ENCODE results near the gene MMP25. TPM values are rescaled to one million over a fixed set of nuclear protein-coding genes. Genes with fewer than 3 reads are reported as not detected.
"Not testable (repeated sequence)": the region's sequence is repeated elsewhere in the genome, so short reads cannot be mapped to it uniquely, and the experiment has no call there.

MMP25 gene
- total RNA-seq, 4 donors from 2014 or later: 0.30 to 0.81 (median 0.49) TPM; not detected in 1

DNA sequence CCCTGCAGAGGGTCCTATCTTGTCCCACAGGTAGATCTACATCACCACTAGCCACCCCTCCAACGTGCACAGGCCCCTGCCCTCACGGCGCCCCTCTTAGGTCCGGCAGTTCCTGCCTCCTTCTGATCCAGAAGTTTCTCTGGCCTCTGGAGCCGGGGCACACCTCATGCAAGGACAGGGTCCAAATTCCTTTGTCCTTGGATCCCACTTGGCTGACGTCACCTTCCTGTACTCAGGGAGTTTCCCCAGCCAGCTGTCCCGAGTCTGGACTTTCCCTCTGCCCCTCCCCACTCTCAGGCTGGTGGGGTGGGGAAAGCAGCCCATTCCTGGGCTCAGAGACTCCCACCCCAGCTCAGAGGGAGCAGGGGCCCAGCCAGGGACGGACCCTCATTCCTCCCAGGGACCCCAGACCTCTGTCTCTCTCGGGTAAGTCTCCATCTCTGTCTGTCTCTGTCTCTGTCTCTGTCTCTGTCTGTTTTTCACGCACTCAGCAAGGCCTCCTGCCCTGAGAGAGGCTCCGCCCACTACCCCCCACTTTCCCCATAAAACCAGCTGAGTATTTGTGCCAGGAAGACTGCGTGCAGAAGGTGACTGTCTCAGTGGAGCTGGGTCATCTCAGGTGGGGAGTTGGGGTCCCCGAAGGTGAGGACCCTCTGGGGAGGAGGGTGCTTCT is 18.8 kb downstream of the MMP25 start, which contains the start of gene IL32:
TSS of gene IL32 (plus strand) at position 572 of the 673 bp plus-strand sequence. CDS start 172 bp downstream, outside the sequence.
- no peak within 1 kb of the TSS for H3K4me3 ChIP-seq (ENCODE audit: low read depth, poor library complexity, severe bottlenecking)

DNA sequence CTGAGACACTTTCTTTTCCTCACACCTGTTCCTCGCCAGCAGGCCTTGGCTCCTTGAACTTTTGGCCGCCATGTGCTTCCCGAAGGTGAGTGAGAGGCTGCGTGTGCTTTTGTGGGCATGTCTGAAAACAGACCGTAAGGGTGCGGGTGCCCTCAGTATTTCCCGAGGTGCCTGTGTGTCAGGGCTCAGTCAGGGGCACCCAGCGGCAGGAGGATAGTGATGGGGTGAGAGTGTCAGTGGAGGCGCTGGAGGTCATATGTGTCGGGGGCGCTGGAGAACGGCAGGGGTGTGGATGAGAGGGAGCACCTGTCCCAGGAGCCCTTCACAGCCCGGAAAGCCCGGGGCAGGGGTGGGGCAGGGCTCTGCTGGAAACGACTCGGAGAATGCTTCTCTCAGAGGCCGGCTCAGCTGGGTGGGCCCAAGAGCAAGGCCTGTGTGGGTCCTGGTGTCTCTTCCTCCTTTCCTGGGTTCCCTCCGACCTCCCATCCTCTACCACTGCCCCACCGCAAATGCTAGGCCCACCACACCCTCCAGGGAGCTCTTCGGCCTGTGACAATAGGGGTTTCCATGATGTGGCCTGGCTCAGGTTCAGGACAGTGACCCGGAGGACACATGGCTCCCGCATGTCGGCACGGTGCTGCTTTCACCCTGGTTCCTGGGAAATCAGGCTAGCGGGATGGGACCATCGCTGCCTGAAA is 19.5 kb downstream of the MMP25 start:
- TF ChIP-seq POLR2A (IDR thresholded peaks at IDR 0.05): no peak
- TF ChIP-seq, protein P1, sequence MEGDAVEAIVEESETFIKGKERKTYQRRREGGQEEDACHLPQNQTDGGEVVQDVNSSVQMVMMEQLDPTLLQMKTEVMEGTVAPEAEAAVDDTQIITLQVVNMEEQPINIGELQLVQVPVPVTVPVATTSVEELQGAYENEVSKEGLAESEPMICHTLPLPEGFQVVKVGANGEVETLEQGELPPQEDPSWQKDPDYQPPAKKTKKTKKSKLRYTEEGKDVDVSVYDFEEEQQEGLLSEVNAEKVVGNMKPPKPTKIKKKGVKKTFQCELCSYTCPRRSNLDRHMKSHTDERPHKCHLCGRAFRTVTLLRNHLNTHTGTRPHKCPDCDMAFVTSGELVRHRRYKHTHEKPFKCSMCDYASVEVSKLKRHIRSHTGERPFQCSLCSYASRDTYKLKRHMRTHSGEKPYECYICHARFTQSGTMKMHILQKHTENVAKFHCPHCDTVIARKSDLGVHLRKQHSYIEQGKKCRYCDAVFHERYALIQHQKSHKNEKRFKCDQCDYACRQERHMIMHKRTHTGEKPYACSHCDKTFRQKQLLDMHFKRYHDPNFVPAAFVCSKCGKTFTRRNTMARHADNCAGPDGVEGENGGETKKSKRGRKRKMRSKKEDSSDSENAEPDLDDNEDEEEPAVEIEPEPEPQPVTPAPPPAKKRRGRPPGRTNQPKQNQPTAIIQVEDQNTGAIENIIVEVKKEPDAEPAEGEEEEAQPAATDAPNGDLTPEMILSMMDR (IDR thresholded peaks at IDR 0.05): no peak
- 49 to 62% methylated on average over 21 to 26 of the region's 26 CpGs for WGBS, 2 donors
- no peak overlapping the region for H3K4me3 ChIP-seq (ENCODE audit: low read depth, poor library complexity, severe bottlenecking)
- no peak for DNase-seq (ENCODE audit: low spot score in 2 of 2)
- intact Hi-C loops (cut with DNase I; ENCODE audit: low total_unique reads): no loop called here

More for the DNA sequence above, 18.8 kb downstream of the MMP25 start, which contains the start of gene IL32:
- DNase-seq (ENCODE audit: low spot score in 2 of 2): no peak
- WGBS, 2 donors: 36 to 45% methylated on average over 13 of the region's 13 CpGs
- no peak for TF ChIP-seq POLR2A (IDR thresholded peaks at IDR 0.05)
- TF ChIP-seq, protein P1 (IDR thresholded peaks at IDR 0.05): no peak
- intact Hi-C loops (cut with DNase I; ENCODE audit: low total_unique reads): no loop called here

DNA sequence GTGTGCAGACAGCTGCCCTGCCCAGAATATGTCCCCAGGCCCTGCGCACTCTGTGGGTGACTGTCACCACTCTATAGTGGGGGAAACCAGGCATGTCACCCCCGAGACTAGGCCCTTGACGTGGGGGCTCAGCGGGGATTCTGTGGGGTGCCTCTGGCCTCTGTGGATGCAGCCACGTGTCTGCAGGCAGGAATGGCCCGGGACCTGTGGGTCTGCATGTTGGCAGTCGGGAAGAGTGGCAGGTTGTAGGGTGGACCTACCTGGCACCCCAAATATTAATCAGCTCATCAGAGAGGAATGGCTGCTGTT is 20.0 kb downstream of the MMP25 start:
- 86 to 94% methylated on average over 7 of the region's 7 CpGs for WGBS, 2 donors
- intact Hi-C loops (cut with DNase I; ENCODE audit: low total_unique reads): no loop called here

DNA sequence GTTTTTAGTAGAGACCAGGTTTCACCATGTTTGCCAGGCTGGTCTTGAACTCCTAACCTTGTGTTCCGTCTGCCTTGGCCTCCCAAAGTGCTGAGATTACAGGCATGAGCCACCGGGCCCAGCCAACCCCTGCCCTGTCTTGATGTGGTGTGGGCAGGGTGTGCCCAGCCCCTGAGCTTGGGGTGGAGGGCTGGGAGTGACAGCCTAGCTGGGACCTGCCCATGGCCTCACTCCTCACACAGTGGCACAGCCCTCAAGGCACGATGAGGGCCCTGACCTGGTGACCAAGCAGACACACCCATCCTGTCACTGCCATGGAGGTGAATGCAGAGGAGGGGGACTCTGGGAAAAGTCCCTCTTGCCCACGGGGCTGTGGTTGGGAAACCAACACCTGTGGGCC is 22.1 kb downstream of the MMP25 start:
- H3K4me3 ChIP-seq (ENCODE audit: low read depth, poor library complexity, severe bottlenecking): no peak overlapping the region
- intact Hi-C loops (cut with DNase I; ENCODE audit: low total_unique reads): no loop called here
- WGBS, 2 donors: 49 to 77% methylated on average over 4 of the region's 4 CpGs
- DNase-seq (ENCODE audit: low spot score in 2 of 2): no peak
- TF ChIP-seq, protein P1 (IDR thresholded peaks at IDR 0.05): no peak
- TF ChIP-seq POLR2A (IDR thresholded peaks at IDR 0.05): no peak

More for the DNA sequence above, 20.0 kb downstream of the MMP25 start:
- TF ChIP-seq POLR2A (IDR thresholded peaks at IDR 0.05): no peak
- TF ChIP-seq, protein P1 (IDR thresholded peaks at IDR 0.05): no peak
- no peak for DNase-seq (ENCODE audit: low spot score in 2 of 2)
- no peak overlapping the region for H3K4me3 ChIP-seq (ENCODE audit: low read depth, poor library complexity, severe bottlenecking)

DNA sequence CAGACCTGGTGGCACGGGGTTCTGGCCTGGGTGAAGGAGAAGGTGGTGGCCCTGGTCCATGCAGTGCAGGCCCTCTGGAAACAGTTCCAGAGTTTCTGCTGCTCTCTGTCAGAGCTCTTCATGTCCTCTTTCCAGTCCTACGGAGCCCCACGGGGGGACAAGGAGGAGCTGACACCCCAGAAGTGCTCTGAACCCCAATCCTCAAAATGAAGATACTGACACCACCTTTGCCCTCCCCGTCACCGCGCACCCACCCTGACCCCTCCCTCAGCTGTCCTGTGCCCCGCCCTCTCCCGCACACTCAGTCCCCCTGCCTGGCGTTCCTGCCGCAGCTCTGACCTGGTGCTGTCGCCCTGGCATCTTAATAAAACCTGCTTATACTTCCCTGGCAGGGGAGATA is 22.8 kb downstream of the MMP25 start:
- H3K4me3 ChIP-seq (ENCODE audit: low read depth, poor library complexity, severe bottlenecking): not testable (repeated sequence)

DNA sequence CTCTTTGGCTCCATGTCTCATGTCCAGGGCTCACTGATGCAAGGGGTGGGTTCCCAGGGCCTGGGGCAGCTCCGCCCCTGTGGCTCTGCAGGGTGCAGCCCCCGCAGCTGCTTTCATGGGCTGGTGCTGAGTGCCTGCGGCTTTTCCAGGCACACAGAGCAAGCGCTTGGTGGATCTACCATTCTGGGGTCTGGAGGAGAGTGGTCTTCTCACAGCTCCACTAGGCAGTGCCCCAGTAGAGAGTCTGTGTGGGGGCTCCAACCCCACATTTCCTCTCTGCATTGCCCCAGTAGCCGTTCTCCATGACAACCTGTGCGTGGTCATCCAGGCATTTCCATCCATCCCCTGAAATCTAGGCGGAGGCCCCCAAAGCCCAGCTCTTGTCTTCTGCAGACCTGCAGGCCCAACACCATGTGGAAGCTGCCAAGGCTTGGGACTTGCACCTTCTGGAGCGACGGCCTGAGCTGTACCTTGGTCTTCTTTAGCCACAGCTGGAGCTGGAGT is 24.3 kb downstream of the MMP25 start:
- TF ChIP-seq, protein P1 (IDR thresholded peaks at IDR 0.05): no peak
- no peak for TF ChIP-seq POLR2A (IDR thresholded peaks at IDR 0.05)
- intact Hi-C loops (cut with DNase I; ENCODE audit: low total_unique reads): no loop called here
- no peak overlapping the region for H3K4me3 ChIP-seq (ENCODE audit: low read depth, poor library complexity, severe bottlenecking)
- no peak for DNase-seq (ENCODE audit: low spot score in 2 of 2)
- 85 to 89% methylated on average over 9 of the region's 9 CpGs for whole genome bisulfite sequencing, 2 donors

More for the DNA sequence above, 22.8 kb downstream of the MMP25 start:
- DNase-seq (ENCODE audit: low spot score in 2 of 2); intact Hi-C loops (cut with DNase I; ENCODE audit: low total_unique reads): not testable (repeated sequence)
- 89 to 90% methylated on average over 10 of the region's 11 CpGs for WGBS, 2 donors

Measured in lower leg skin (tissue), 4 donors.